Colonic mucosa (tissue), 4 donors: ENCODE data around the gene MIAT. TPM values are rescaled to one million over a fixed set of nuclear protein-coding genes. Genes with fewer than 3 reads are reported as not detected.
"Not testable (repeated sequence)": the region's sequence is repeated elsewhere in the genome, so short reads cannot be mapped to it uniquely, and the experiment has no call there.

Source experiments
- DNase-seq: peaks from one replicate; pipeline ENCODE4 v3.0.0-alpha.2; 2020
- H3K27ac ChIP-seq: fragments of 200-600 bp; one replicate; pipeline ENCODE4 v1.8.0; 2021
- H3K27me3 ChIP-seq: fragments of 200-600 bp; one replicate; pipeline ENCODE4 v1.8.0; 2021
- H3K36me3 ChIP-seq: fragments of 200-600 bp; one replicate; pipeline ENCODE4 v1.8.0; 2021
- H3K4me1 ChIP-seq: fragments of 200-600 bp; one replicate; pipeline ENCODE4 v1.8.0; 2021; ENCODE audit warnings: mild to moderate bottlenecking
- H3K4me3 ChIP-seq: fragments of 200-600 bp; one replicate; pipeline ENCODE4 v1.8.0; 2021
- H3K9ac ChIP-seq, 2 donors: one replicate each; pipeline ENCODE4 v1.7.0; 2013; ENCODE audit warnings: control low read depth in 2 of 2, low read depth in 2 of 2, low read length in 2 of 2
- H3K9me3 ChIP-seq: fragments of 200-600 bp; one replicate; pipeline ENCODE4 v1.8.0; 2021
- CTCF ChIP-seq: fragments of 200-600 bp; IDR thresholded peaks from one replicate; pipeline ENCODE4 v1.8.0; 2022; ENCODE audit warnings: antibody characterized with exemption, mild to moderate bottlenecking
- intact Hi-C: fragments of 100-400 bp; cut with DNase I; formaldehyde crosslinking; loops from one replicate; pipeline ENCODE4 v1.14.1; 2022
- total RNA-seq, 2 donors: library from RNA; stranded (reverse); fragmentation: NEBNext Ultra II Directional in 1 of 2; extraction: Animal tissue kit (Norgen Biotek cat#: 25700) in 1 of 2; gene quantifications; one replicate each; pipeline ENCODE4 v1.2.1, GENCODE V29; 2021
- donor health status: healthy.
- donor health status: DM: no; HTN: no; CAD: no.
- donor health status: DM: no; HTN: no; CAD: no.

MIAT gene
- total RNA-seq, 2 donors from 2014 or later = 1.5 to 1.8 TPM

DNA sequence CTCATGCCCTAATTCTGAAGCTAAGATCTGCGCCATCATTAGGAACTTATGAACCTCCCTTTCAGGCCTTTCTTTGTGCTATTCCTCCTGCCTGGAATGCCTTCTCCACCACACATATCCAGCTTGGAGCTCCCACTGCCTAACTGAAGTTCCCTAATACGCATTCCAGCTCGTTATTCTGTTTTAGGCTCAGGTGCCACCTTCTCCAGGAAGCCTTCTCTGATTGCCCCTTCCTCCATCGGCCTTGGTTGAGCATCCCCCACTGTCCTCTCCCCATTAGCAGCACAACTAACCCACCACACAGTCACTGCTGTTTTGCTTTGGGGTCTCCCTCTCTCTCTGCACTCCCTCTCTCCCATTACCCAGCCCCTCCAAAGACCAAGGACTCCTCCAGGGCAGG, 44.7 kb upstream of the MIAT start:
- H3K4me1 ChIP-seq = no peaks in the 10 kb centered on the region
- no peak overlapping the region for H3K27ac ChIP-seq
- H3K9me3 ChIP-seq = no peaks in the 10 kb centered on the region
- no peak overlapping the region for H3K4me3 ChIP-seq
- DNase-seq = no peak
- intact Hi-C loops = no loop called here
- no peak for TF ChIP-seq CTCF
- H3K36me3 ChIP-seq = no peaks in the 10 kb centered on the region
- H3K27me3 ChIP-seq = no peaks in the 10 kb centered on the region
- H3K9ac ChIP-seq = no peak overlapping the region

- H3K4me3 ChIP-seq, H3K9ac ChIP-seq, H3K36me3 ChIP-seq, intact Hi-C loops, DNase-seq, H3K9me3 ChIP-seq, H3K27ac ChIP-seq, H3K4me1 ChIP-seq, H3K27me3 ChIP-seq: not testable (repeated sequence)
Observed at GRCh38 chr22:26613753-26614152, 43.6 kb upstream of the MIAT start.

DNA sequence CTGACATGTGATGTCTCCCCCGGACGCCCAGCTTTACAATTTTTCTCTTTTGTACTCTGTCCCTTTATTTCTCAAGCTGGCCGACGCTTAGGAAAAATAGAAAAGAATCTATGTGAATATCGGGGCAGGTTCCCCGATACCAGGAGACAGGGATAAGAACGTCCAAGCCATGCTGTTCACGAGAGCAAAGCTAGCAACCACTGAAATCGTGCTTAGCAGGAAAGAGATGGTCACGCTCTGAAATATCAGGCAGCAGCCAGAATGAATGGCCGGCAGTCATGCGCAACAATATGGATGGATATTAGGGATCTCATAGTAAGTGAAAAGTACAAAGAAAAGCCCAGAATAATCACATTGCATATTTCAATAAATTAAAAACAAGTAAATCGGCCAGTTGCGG, 43.1 kb upstream of the MIAT start:
- no peak overlapping the region for H3K4me3 ChIP-seq
- H3K27me3 ChIP-seq = no peaks in the 10 kb centered on the region
- no peak for DNase-seq
- H3K9me3 ChIP-seq = no peaks in the 10 kb centered on the region
- no peaks in the 10 kb centered on the region for H3K4me1 ChIP-seq
- H3K27ac ChIP-seq = no peak overlapping the region
- no peak overlapping the region for H3K9ac ChIP-seq
- intact Hi-C loops = no loop called here
- TF ChIP-seq CTCF = no peak
- H3K36me3 ChIP-seq = no peaks in the 10 kb centered on the region

DNA sequence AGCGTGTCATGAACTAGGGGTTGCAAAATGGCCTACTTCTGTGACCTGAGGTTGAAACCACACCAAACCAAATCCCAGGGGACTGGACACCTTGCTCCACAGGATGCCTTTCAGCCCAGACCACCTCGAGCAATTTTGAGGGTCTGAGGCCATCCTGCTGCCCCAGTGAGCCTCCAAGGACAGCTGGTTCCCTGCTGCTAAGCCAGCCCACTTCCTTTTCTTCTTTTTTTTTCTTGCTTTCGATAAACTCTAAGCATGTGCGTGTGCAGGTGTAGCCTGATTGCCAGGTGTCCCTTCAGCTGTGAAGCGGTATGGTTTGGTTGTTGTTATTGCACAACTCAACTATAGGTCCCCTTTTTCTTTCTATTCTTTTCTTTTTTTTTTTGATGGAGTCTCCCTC, 42.2 kb upstream of the MIAT start:
- H3K9me3 ChIP-seq = no peaks in the 10 kb centered on the region
- intact Hi-C loops = no loop called here
- no peak for DNase-seq
- H3K4me1 ChIP-seq = no peaks in the 10 kb centered on the region
- H3K36me3 ChIP-seq = no peaks in the 10 kb centered on the region
- no peak overlapping the region for H3K9ac ChIP-seq
- no peak for TF ChIP-seq CTCF
- H3K27me3 ChIP-seq = no peaks in the 10 kb centered on the region
- H3K27ac ChIP-seq = no peak overlapping the region
- no peak overlapping the region for H3K4me3 ChIP-seq

GRCh38 chr22:26615830-26616435, 41.5 kb upstream of the MIAT start:
- no peaks in the 10 kb centered on the region for H3K4me1 ChIP-seq
- no peak for DNase-seq
- intact Hi-C loops = no loop called here
- TF ChIP-seq CTCF = no peak
- H3K27ac ChIP-seq = no peak overlapping the region
- H3K9me3 ChIP-seq = no peaks in the 10 kb centered on the region
- H3K4me3 ChIP-seq = no peak overlapping the region
- H3K9ac ChIP-seq = no peak overlapping the region
- no peaks in the 10 kb centered on the region for H3K36me3 ChIP-seq
- H3K27me3 ChIP-seq = no peaks in the 10 kb centered on the region

- Histone ChIP-seq H3K9ac (no peak overlapping the region), H3K4me1 (no peaks in the 10 kb centered on the region), H3K9me3 (no peaks in the 10 kb centered on the region), H3K4me3 (no peak overlapping the region), H3K27ac (no peak overlapping the region), H3K36me3 (no peaks in the 10 kb centered on the region), H3K27me3 (no peaks in the 10 kb centered on the region)
- no peak for TF ChIP-seq CTCF
- DNase-seq = no peak
- intact Hi-C loops = no loop called here
Observed at GRCh38 chr22:26616650-26617049, 40.7 kb upstream of the MIAT start.
